HEK293T (cell line): Measurements from ENCODE around the gene PTTG1IP.

Experiments
- BHLHE40 ChIP-seq: fragments of 450-650 bp; IDR thresholded peaks from 2 replicates; pipeline ENCODE4 v1.6.1; 2016; ENCODE audit warnings: mild to moderate bottlenecking, moderate library complexity, borderline replicate concordance
- NFRKB ChIP-seq: fragments of 450-650 bp; IDR thresholded peaks from 2 replicates; pipeline ENCODE4 v1.6.1; 2016; ENCODE audit warnings: mild to moderate bottlenecking, moderate library complexity
- SP1 ChIP-seq: fragments of 450-650 bp; IDR thresholded peaks from 2 replicates; pipeline ENCODE4 v1.6.1; 2017
- SUZ12 ChIP-seq: fragments of 450-650 bp; IDR thresholded peaks from 2 replicates; pipeline ENCODE4 v1.6.1; 2016; ENCODE audit warnings: mild to moderate bottlenecking

- TF ChIP-seq SP1: no peak
- no peak for TF ChIP-seq SUZ12
- no peak for TF ChIP-seq BHLHE40
- no peak for TF ChIP-seq NFRKB
These were observed 72.5 kb downstream of the PTTG1IP start for GRCh38 chr21:44800971-44801467.
